H1 (cell line): ENCODE data around the gene GP5. TPM values are rescaled to one million over a fixed set of nuclear protein-coding genes. Genes with fewer than 3 reads are reported as not detected.

ENCODE experiments used
- CTCF ChIA-PET: fragments of 300-600 bp; sonication (Branson Sonifier 250); formaldehyde crosslinking; loops from one replicate; lab custom pipeline; 2021; ENCODE audit not compliant: partially characterized antibody; lab: Charles Lee
- POLR2A ChIA-PET: fragments of 300-600 bp; sonication (Branson Sonifier 250); formaldehyde crosslinking; loops from one replicate; lab custom pipeline; 2021; ENCODE audit warnings: inconsistent platforms; ENCODE audit not compliant: partially characterized antibody; lab: Charles Lee
- DNase-seq, 2 experiments: peaks; one replicate each; pipeline versions ENCODE4 v3.0.0 to v3.0.0-alpha.2; 2010 to 2022; ENCODE audit warnings: low spot score in 2 of 2, low read depth in 1 of 2, mixed read lengths in 1 of 2
- FAIRE-seq: peaks from 2 replicates; lab custom pipeline; 2011; peaks lifted over from hg19 to GRCh38; lab: Jason Lieb, UNC
- H2AFZ ChIP-seq: 2 replicates; pipeline ENCODE4 v1.8.1; 2012; ENCODE audit warnings: low read length, inconsistent platforms
- H2AK5ac ChIP-seq: 2 replicates; pipeline ENCODE4 v1.6.1; 2013; ENCODE audit warnings: low read depth, low read length
- H2BK120ac ChIP-seq: replicated peaks from 2 replicates; pipeline ENCODE3; 2013; ENCODE audit warnings: low read depth, low read length, inconsistent platforms
- H2BK12ac ChIP-seq: 2 replicates; pipeline ENCODE4 v1.6.1; 2013; ENCODE audit warnings: low read depth, low read length
- H2BK15ac ChIP-seq: 2 replicates; pipeline ENCODE4 v1.6.1; 2013; ENCODE audit warnings: low read length
- H2BK20ac ChIP-seq: 2 replicates; pipeline ENCODE4 v1.6.1; 2013; ENCODE audit warnings: low read length
- H2BK5ac ChIP-seq: 2 replicates; pipeline ENCODE4 v1.6.1; 2013; ENCODE audit warnings: low read depth, low read length
- H3K14ac ChIP-seq: 2 replicates; pipeline ENCODE4 v1.6.1; 2013; ENCODE audit warnings: inconsistent platforms; ENCODE audit not compliant: insufficient read length
- H3K18ac ChIP-seq: 2 replicates; pipeline ENCODE4 v1.6.1; 2013; ENCODE audit warnings: low read length; ENCODE audit errors: extremely low read depth
- H3K23ac ChIP-seq: 2 replicates; pipeline ENCODE4 v1.6.1; 2013; ENCODE audit warnings: inconsistent platforms; ENCODE audit not compliant: insufficient read length
- H3K23me2 ChIP-seq: 2 replicates; pipeline ENCODE4 v1.6.1; 2013; ENCODE audit warnings: low read depth, low read length
- H3K27ac ChIP-seq: 2 replicates; pipeline ENCODE4 v1.6.1; 2011; ENCODE audit warnings: low read depth, low read length, inconsistent platforms
- H3K27me3 ChIP-seq, 4 experiments: replicated peaks in 1 of 4; 1 replicate in 1 of 4; 2 replicates in 3 of 4; pipeline versions ENCODE4 v1.6.1 to v1.8.1; 2011 to 2013; ENCODE audit warnings: low read length in 3 of 4, mild to moderate bottlenecking in 3 of 4, inconsistent platforms in 2 of 4, mixed read lengths in 2 of 4, moderate library complexity in 1 of 4; ENCODE audit not compliant: control insufficient read depth in 3 of 4, insufficient read depth in 3 of 4; ENCODE audit errors: extremely low read depth in 1 of 4
- H3K36me3 ChIP-seq, 4 experiments: 2 replicates each; pipeline versions ENCODE4 v1.6.1 to v1.8.1; 2011 to 2013; ENCODE audit warnings: mild to moderate bottlenecking in 4 of 4, low read length in 3 of 4, moderate library complexity in 2 of 4, control low read depth in 1 of 4, inconsistent platforms in 1 of 4; ENCODE audit not compliant: insufficient read depth in 4 of 4, control insufficient read depth in 2 of 4
- H3K4ac ChIP-seq: replicated peaks from 2 replicates; pipeline ENCODE3; 2013; ENCODE audit warnings: low read length, low read depth, mixed read lengths, inconsistent platforms; ENCODE audit not compliant: insufficient read length
- H3K4me1 ChIP-seq, 4 experiments: replicated peaks in 1 of 4; 1 replicate in 1 of 4; 2 replicates in 3 of 4; pipeline versions ENCODE4 v1.6.1 to v1.8.1; 2011 to 2013; ENCODE audit warnings: low read length in 3 of 4, inconsistent platforms in 2 of 4, mixed read lengths in 1 of 4; ENCODE audit not compliant: insufficient read depth in 4 of 4, control insufficient read depth in 3 of 4
- H3K4me2 ChIP-seq, 2 experiments: 2 replicates each; pipeline versions ENCODE4 v1.6.1 to v1.8.1; 2011 to 2013; ENCODE audit warnings: low read depth in 2 of 2, low read length in 2 of 2, control low read depth in 1 of 2, inconsistent platforms in 1 of 2, mild to moderate bottlenecking in 1 of 2; ENCODE audit not compliant: insufficient read depth in 1 of 2
- H3K4me3 ChIP-seq, 4 experiments: fragments of 200-600, 300-600 bp in 1 of 4; sonication (generic), shearing (Covaris generic), sonication (Bioruptor Twin) in 1 of 4; 2 replicates each; pipeline versions ENCODE4 v1.5.1 to v1.8.1; 2011 to 2016; ENCODE audit warnings: low read length in 4 of 4, low read depth in 3 of 4, control low read depth in 2 of 4, inconsistent platforms in 2 of 4, mild to moderate bottlenecking in 2 of 4, mixed read lengths in 1 of 4, moderate library complexity in 1 of 4; ENCODE audit not compliant: insufficient read depth in 2 of 4; ENCODE audit errors: extremely low read depth in 1 of 4
- H3K56ac ChIP-seq: replicated peaks from 2 replicates; pipeline ENCODE3; 2013; ENCODE audit warnings: low read depth, mild to moderate bottlenecking, mixed read lengths, low read length, inconsistent platforms; ENCODE audit not compliant: insufficient read length
- H3K79me1 ChIP-seq: 2 replicates; pipeline ENCODE4 v1.6.1; 2013; ENCODE audit warnings: low read depth, low read length, control low read depth
- H3K79me2 ChIP-seq, 2 experiments: 2 replicates each; pipeline versions ENCODE4 v1.6.1 to v1.8.1; 2012 to 2013; ENCODE audit warnings: low read length in 2 of 2, mild to moderate bottlenecking in 2 of 2, inconsistent platforms in 1 of 2; ENCODE audit not compliant: insufficient read depth in 2 of 2, control insufficient read depth in 1 of 2
- H3K9ac ChIP-seq, 4 experiments: replicated peaks in 1 of 4; 1 replicate in 1 of 4; 2 replicates in 3 of 4; pipeline versions ENCODE4 v1.6.1 to v1.8.1; 2011 to 2013; ENCODE audit warnings: low read depth in 3 of 4, low read length in 3 of 4, control low read depth in 2 of 4, mild to moderate bottlenecking in 2 of 4, moderate library complexity in 2 of 4, inconsistent platforms in 1 of 4; ENCODE audit errors: extremely low read depth in 1 of 4
- H3K9me3 ChIP-seq, 2 experiments: 2 replicates each; pipeline versions ENCODE4 v1.6.1 to v1.8.1; 2012 to 2013; ENCODE audit warnings: mild to moderate bottlenecking in 2 of 2, moderate library complexity in 2 of 2, control low read depth in 1 of 2, inconsistent platforms in 1 of 2, low read depth in 1 of 2, low read length in 1 of 2, mixed read lengths in 1 of 2; ENCODE audit not compliant: insufficient read depth in 2 of 2
- H4K20me1 ChIP-seq, 2 experiments: replicated peaks in 1 of 2; 2 replicates each; pipeline versions ENCODE3 to v1.8.1; 2011 to 2013; ENCODE audit warnings: inconsistent platforms in 2 of 2, low read length in 2 of 2, mild to moderate bottlenecking in 1 of 2; ENCODE audit not compliant: insufficient read depth in 2 of 2, control insufficient read depth in 1 of 2
- H4K5ac ChIP-seq: 2 replicates; pipeline ENCODE4 v1.6.1; 2013; ENCODE audit warnings: low read length, low read depth, mixed read lengths, inconsistent platforms; ENCODE audit not compliant: insufficient read length
- H4K8ac ChIP-seq: 2 replicates; pipeline ENCODE4 v1.8.0; 2013; ENCODE audit warnings: mild to moderate bottlenecking, moderate library complexity, low read length, inconsistent platforms; ENCODE audit not compliant: insufficient read depth; ENCODE audit errors: extremely low read depth
- H4K91ac ChIP-seq: replicated peaks from 2 replicates; pipeline ENCODE3; 2013; ENCODE audit warnings: low read length, mixed read lengths, inconsistent platforms; ENCODE audit not compliant: insufficient read length
- ATF3 ChIP-seq: IDR thresholded peaks from 2 replicates; pipeline ENCODE4 v1.6.1; 2011; ENCODE audit warnings: low read depth, mild to moderate bottlenecking, low read length; ENCODE audit not compliant: insufficient read depth
- BRCA1 ChIP-seq: IDR thresholded peaks from 2 replicates; pipeline ENCODE4 v1.6.1; 2012; ENCODE audit warnings: low read depth, low read length, improper control_type of control experiment
- CEBPB ChIP-seq: IDR thresholded peaks from 2 replicates; pipeline ENCODE4 v1.6.1; 2012; ENCODE audit warnings: low read depth, low read length
- CHD2 ChIP-seq: IDR thresholded peaks from 2 replicates; pipeline ENCODE4 v1.6.1; 2012; ENCODE audit warnings: low read length, improper control_type of control experiment
- EGR1 ChIP-seq: IDR thresholded peaks from 2 replicates; pipeline ENCODE4 v1.6.1; 2011; ENCODE audit warnings: low read depth, low read length, borderline replicate concordance
- KDM5A ChIP-seq: fragments of 200-600 bp; IDR thresholded peaks from 2 replicates; pipeline ENCODE4 v1.7.1; 2012; ENCODE audit warnings: mild to moderate bottlenecking, low read length, inconsistent platforms, mixed read lengths
- SIX5 ChIP-seq: IDR thresholded peaks from 2 replicates; pipeline ENCODE4 v1.6.1; 2011; ENCODE audit warnings: mild to moderate bottlenecking, low read depth, low read length
- SP4 ChIP-seq: IDR thresholded peaks from 2 replicates; pipeline ENCODE4 v1.6.1; 2012; ENCODE audit warnings: low read length, inconsistent platforms
- TEAD4 ChIP-seq: IDR thresholded peaks from 2 replicates; pipeline ENCODE4 v1.6.1; 2012; ENCODE audit warnings: low read depth, low read length, inconsistent platforms, mixed read lengths
- USF2 ChIP-seq: IDR thresholded peaks from 2 replicates; pipeline ENCODE4 v1.6.1; 2011; ENCODE audit warnings: low read length, improper control_type of control experiment
- YY1 ChIP-seq: IDR thresholded peaks from 2 replicates; pipeline ENCODE4 v1.6.1; 2011; ENCODE audit warnings: low read depth, mild to moderate bottlenecking, low read length
- WGBS, 2 experiments: shearing (Covaris generic) in 1 of 2; methylation state at CpG; one replicate each; pipeline versions ENCODE4 v1.1.6 to v1.1.7; 2013 to 2015; ENCODE audit warnings: low lambda C conversion rate in 2 of 2, mixed read lengths in 2 of 2, inconsistent platforms in 1 of 2, low coverage in 1 of 2, missing lambda C conversion rate in 1 of 2; ENCODE audit not compliant: insufficient replicate concordance in 2 of 2, insufficient coverage in 1 of 2, insufficient read length in 1 of 2; ENCODE audit errors: extremely low coverage in 1 of 2, missing lambda C conversion rate in 1 of 2; 5-methylcytosine and 5-hydroxymethylcytosine counted together
- polyA plus RNA-seq, 7 experiments: library from polyadenylated mRNA; depleted of rRNA in 3 of 7; stranded (reverse) in 5 of 7; unstranded in 2 of 7; fragments of >200 nt in 5 of 7; fragments of 200-250 nt in 2 of 7; gene quantifications; 1 replicate in 5 of 7; 2 replicates in 1 of 7; 4 replicates in 1 of 7; pipeline versions ENCODE4 v1.2.1 to v1.2.3, GENCODE V29; 2011 to 2013; ENCODE audit warnings: missing spikeins in 2 of 7, mixed read lengths in 2 of 7
- total RNA-seq: library from RNA; stranded (reverse); fragmentation: NEBNext Ultra II Directional; extraction: Animal tissue kit (Norgen Biotek cat#: 25700); gene quantifications from 2 replicates; pipeline ENCODE4 v1.2.1, GENCODE V29; 2021

GP5 gene
- total and polyA plus RNA-seq, 2 of the 8 experiments (the other 6 are each of a cell fraction or from before 2014, with no cell fraction given): 0.13 to 0.14 TPM

- Histone ChIP-seq H3K4me2 (no peak overlapping the region), H2BK12ac (no peak overlapping the region), H2BK5ac (no peak overlapping the region), H3K36me3 (peaks cover under 1 to 20% (median 5%) of the 10 kb centered on the region in 4 experiments; a peak in 4 of 8 replicates), H2AK5ac (no peak overlapping the region), H3K79me2 (no peaks in the 10 kb centered on the region), H3K27ac (no peak overlapping the region), H3K4ac (no peak overlapping the region), H3K27me3 (no peaks in the 10 kb centered on the region), H2BK15ac (no peak overlapping the region), H2AFZ (no peak overlapping the region), H3K18ac (no peak overlapping the region), H3K9me3 (no peaks in the 10 kb centered on the region), H4K8ac (no peak overlapping the region), H4K91ac (no peak overlapping the region), H4K20me1 (no peaks in the 10 kb centered on the region), H3K23ac (no peak overlapping the region), H4K5ac (no peak overlapping the region), H2BK120ac (no peak overlapping the region), H3K9ac (no peak overlapping the region), H3K14ac (no peak overlapping the region), H3K79me1 (no peaks in the 10 kb centered on the region), H3K4me1 (no peaks in the 10 kb centered on the region), H3K23me2 (no peaks in the 10 kb centered on the region), H2BK20ac (no peak overlapping the region), H3K56ac (no peak overlapping the region), H3K4me3 (no peak overlapping the region)
- WGBS, 2 experiments: 92% methylated on average over 2 of the region's 2 CpGs; no CpG with 5 or more reads in 1 of the 2 experiments
- ChIA-PET POLR2A (no interaction called here), CTCF (no interaction called here)
- no peak for DNase-seq
- TF ChIP-seq SP4 (no peak), CEBPB (no peak), BRCA1 (no peak), USF2 (no peak), KDM5A (no peak), ATF3 (no peak), YY1 (no peak), EGR1 (no peak), CHD2 (no peak), SIX5 (no peak), TEAD4 (no peak)
- no peak for FAIRE-seq
Measured at GRCh38 chr3:194418671-194419070, 19.6 kb upstream of the GP5 start.
